Measurements from ENCODE around the gene DKKL1.

Gene DKKL1

GRCh38 chr19:49400029-49400428, 36.4 kb downstream of the DKKL1 start:
- DNase-seq: no peak

- peak; percentile 64 for DNase-seq
Measured at GRCh38 chr19:49403404-49404187, 39.9 kb downstream of the DKKL1 start.

GRCh38 chr19:49407079-49407478, 43.4 kb downstream of the DKKL1 start:
- no peak for DNase-seq

- DNase-seq: no peak
Measured at GRCh38 chr19:49407482-49408015, 43.9 kb downstream of the DKKL1 start.

- peak; percentile 19 for DNase-seq
Measured at GRCh38 chr19:49408816-49409440, 45.3 kb downstream of the DKKL1 start.

- DNase-seq: no peak
Measured at GRCh38 chr19:49409441-49410029, 45.9 kb downstream of the DKKL1 start.

- DNase-seq: no peak
Measured at GRCh38 chr19:49411681-49412326, 48.1 kb downstream of the DKKL1 start.

GRCh38 chr19:49413348-49413747, 49.7 kb downstream of the DKKL1 start:
- peak; percentile 47 for DNase-seq

- DNase-seq: no peak
Measured at GRCh38 chr19:49414256-49414655, 50.6 kb downstream of the DKKL1 start.

- no peak for DNase-seq
Measured at GRCh38 chr19:49415102-49415809, 51.6 kb downstream of the DKKL1 start.

- no peak for DNase-seq
Measured at GRCh38 chr19:49415810-49416200, 52.1 kb downstream of the DKKL1 start.

- DNase-seq: no peak
Measured at GRCh38 chr19:49417088-49417487, 53.4 kb downstream of the DKKL1 start.

- DNase-seq: no peak
Measured at GRCh38 chr19:49418511-49418910, 54.8 kb downstream of the DKKL1 start.

- DNase-seq: no peak
Measured at GRCh38 chr19:49419173-49419572, 55.5 kb downstream of the DKKL1 start.

- no peak for DNase-seq
Measured at GRCh38 chr19:49420227-49420626, 56.5 kb downstream of the DKKL1 start.

GRCh38 chr19:49421039-49421877, 57.6 kb downstream of the DKKL1 start:
- DNase-seq: peak; percentile 35

- DNase-seq: no peak
Measured at GRCh38 chr19:49421878-49422202, 58.2 kb downstream of the DKKL1 start.

GRCh38 chr19:49422407-49423070, 58.9 kb downstream of the DKKL1 start:
- DNase-seq: no peak

GRCh38 chr19:49423071-49423984, 59.7 kb downstream of the DKKL1 start, which contains the start of gene PTH2:
PTH2 (minus strand) TSS chr19:49423441; CDS start chr19:49423339, 102 bp downstream.
- no peak for DNase-seq

GRCh38 chr19:49423985-49424303, 60.3 kb downstream of the DKKL1 start:
- DNase-seq: no peak

Data from fibroblast of skin of right quadriceps (primary cell).